Smooth muscle cell (in vitro differentiated cells): ENCODE results near the gene RAP1GAP2. TPM values are rescaled to one million over a fixed set of nuclear protein-coding genes. Genes with fewer than 3 reads are reported as not detected.

Experiments used
- DNase-seq: peaks from one replicate; lab custom pipeline; 2025; ENCODE audit not compliant: unreplicated experiment; lab: John Stamatoyannopoulos, UW
- H2AFZ ChIP-seq: fragments of 200-600 bp; sonication (generic); 2 replicates; pipeline ENCODE4 v1.6.0; 2016; ENCODE audit warnings: antibody characterized with exemption, low read depth, mild to moderate bottlenecking
- H3F3A ChIP-seq: fragments of 200-600 bp; sonication (generic); 2 replicates; pipeline ENCODE4 v1.6.0; 2017; ENCODE audit warnings: antibody characterized with exemption, low read depth
- H3K27ac ChIP-seq: fragments of 200-600 bp; sonication (generic); 2 replicates; pipeline ENCODE4 v1.5.1; 2016; ENCODE audit warnings: low read depth, mild to moderate bottlenecking
- H3K27me3 ChIP-seq: fragments of 200-600 bp; sonication (generic); 2 replicates; pipeline ENCODE4 v1.6.1; 2016; ENCODE audit warnings: low read depth, mild to moderate bottlenecking
- H3K36me3 ChIP-seq: fragments of 200-600 bp; sonication (generic); 2 replicates; pipeline ENCODE4 v1.5.1; 2016; ENCODE audit warnings: low read depth
- H3K4me1 ChIP-seq: fragments of 200-600 bp; sonication (generic); 2 replicates; pipeline ENCODE4 v1.5.1; 2016; ENCODE audit warnings: low read depth
- H3K4me2 ChIP-seq: fragments of 200-600 bp; sonication (generic); 2 replicates; pipeline ENCODE4 v1.6.0; 2016; ENCODE audit warnings: mild to moderate bottlenecking
- H3K4me3 ChIP-seq: fragments of 200-600 bp; sonication (generic); 2 replicates; pipeline ENCODE4 v1.5.1; 2016; ENCODE audit warnings: mild to moderate bottlenecking
- H3K79me2 ChIP-seq: fragments of 200-600 bp; sonication (generic); 2 replicates; pipeline ENCODE4 v1.6.0; 2016; ENCODE audit warnings: low read depth, mild to moderate bottlenecking
- H3K9ac ChIP-seq: fragments of 200-600 bp; sonication (generic); 2 replicates; pipeline ENCODE4 v1.6.0; 2016; ENCODE audit warnings: low read depth
- H3K9me3 ChIP-seq: fragments of 200-600 bp; sonication (generic); replicated peaks from 2 replicates; pipeline ENCODE4 v1.5.1; 2016; ENCODE audit warnings: low read depth
- H4K20me1 ChIP-seq: fragments of 200-600 bp; sonication (generic); 2 replicates; pipeline ENCODE4 v1.6.0; 2016; ENCODE audit warnings: low read depth
- CTCF ChIP-seq: fragments of 200-600 bp; sonication (generic); IDR thresholded peaks from 2 replicates; pipeline ENCODE4 v1.5.1; 2017; ENCODE audit warnings: borderline replicate concordance, mild to moderate bottlenecking, antibody characterized with exemption; ENCODE audit not compliant: insufficient read depth, poor library complexity, severe bottlenecking
- WGBS: methylation state at CpG from one replicate; pipeline ENCODE4 v1.1.7; 2016; ENCODE audit warnings: low lambda C conversion rate; 5-methylcytosine and 5-hydroxymethylcytosine counted together
- polyA plus RNA-seq: library from polyadenylated mRNA; unstranded; fragments of >200 nt; fragmentation: Nextera tagmentation; extraction: Ambion mirVana; gene quantifications from 2 replicates; pipeline ENCODE4 v1.2.1, GENCODE V29; 2016
- total RNA-seq: library from RNA; depleted of rRNA; stranded (reverse); fragments of >200 nt; gene quantifications from 2 replicates; pipeline ENCODE4 v1.2.3, GENCODE V29; 2014

The RAP1GAP2 gene
- total and polyA plus RNA-seq, 2 experiments from 2014 or later, result 0.31 to 0.99 TPM

- no peak overlapping the region for H3K27ac ChIP-seq
- no peak overlapping the region for H3K4me3 ChIP-seq
- no peak overlapping the region for H3K4me2 ChIP-seq
- no peaks in the 10 kb centered on the region for H3K36me3 ChIP-seq
- H4K20me1 ChIP-seq, result no peaks in the 10 kb centered on the region
- H3K27me3 ChIP-seq, result no peaks in the 10 kb centered on the region
- H3K4me1 ChIP-seq, result no peaks in the 10 kb centered on the region
- DNase-seq, result no peak
- H3F3A ChIP-seq, result no peaks in the 10 kb centered on the region
- 91% methylated on average over 8 of the region's 8 CpGs for WGBS
- H3K9ac ChIP-seq, result no peak overlapping the region
- H2AFZ ChIP-seq, result no peak overlapping the region
- no peak for TF ChIP-seq CTCF
- H3K79me2 ChIP-seq, result no peaks in the 10 kb centered on the region
- H3K9me3 ChIP-seq, result no peaks in the 10 kb centered on the region
Measured at GRCh38 chr17:2835780-2836179, 39.5 kb downstream of the RAP1GAP2 start.

- H3K27me3 ChIP-seq, result no peaks in the 10 kb centered on the region
Measured at GRCh38 chr17:2837147-2837561, 40.9 kb downstream of the RAP1GAP2 start.

GRCh38 chr17:2841606-2842005 is 45.4 kb downstream of the RAP1GAP2 start:
- Histone ChIP-seq H3K27ac (no peak overlapping the region), H3K27me3 (no peaks in the 10 kb centered on the region), H4K20me1 (no peaks in the 10 kb centered on the region), H3K4me3 (no peak overlapping the region), H3K4me1 (peaks cover 7% of the 10 kb centered on the region), H2AFZ (peak overlapping the region; percentile 51), H3F3A (no peaks in the 10 kb centered on the region), H3K9ac (no peak overlapping the region), H3K36me3 (no peaks in the 10 kb centered on the region), H3K9me3 (no peaks in the 10 kb centered on the region), H3K4me2 (no peak overlapping the region), H3K79me2 (no peaks in the 10 kb centered on the region)
- no peak for DNase-seq
- WGBS, result 32% methylated on average over 5 of the region's 5 CpGs
- no peak for TF ChIP-seq CTCF

More at GRCh38 chr17:2837147-2837561, 40.9 kb downstream of the RAP1GAP2 start:
- Histone ChIP-seq H4K20me1 (no peaks in the 10 kb centered on the region), H2AFZ (no peak overlapping the region), H3K36me3 (no peaks in the 10 kb centered on the region), H3K4me1 (no peaks in the 10 kb centered on the region), H3K27ac (no peak overlapping the region), H3K9me3 (no peaks in the 10 kb centered on the region), H3F3A (no peaks in the 10 kb centered on the region), H3K4me3 (no peak overlapping the region), H3K4me2 (no peak overlapping the region), H3K79me2 (no peaks in the 10 kb centered on the region), H3K9ac (no peak overlapping the region)
- TF ChIP-seq CTCF, result no peak
- WGBS, result 85% methylated on average over 10 of the region's 10 CpGs
- no peak for DNase-seq

- H3K4me2 ChIP-seq, result no peak overlapping the region
- H3K27ac ChIP-seq, result no peak overlapping the region
- WGBS, result 95% methylated on average over 10 of the region's 10 CpGs
- H3K79me2 ChIP-seq, result no peaks in the 10 kb centered on the region
- no peak overlapping the region for H3K4me3 ChIP-seq
- no peak overlapping the region for H2AFZ ChIP-seq
- no peaks in the 10 kb centered on the region for H4K20me1 ChIP-seq
- H3K9me3 ChIP-seq, result no peaks in the 10 kb centered on the region
- no peak overlapping the region for H3K9ac ChIP-seq
- H3F3A ChIP-seq, result no peaks in the 10 kb centered on the region
- H3K4me1 ChIP-seq, result peaks cover 7% of the 10 kb centered on the region
- H3K36me3 ChIP-seq, result no peaks in the 10 kb centered on the region
- TF ChIP-seq CTCF, result no peak
- DNase-seq, result no peak
- no peaks in the 10 kb centered on the region for H3K27me3 ChIP-seq
Measured at GRCh38 chr17:2842464-2842863, 46.2 kb downstream of the RAP1GAP2 start.
